ENCODE data around the gene KREMEN1.

DNA sequence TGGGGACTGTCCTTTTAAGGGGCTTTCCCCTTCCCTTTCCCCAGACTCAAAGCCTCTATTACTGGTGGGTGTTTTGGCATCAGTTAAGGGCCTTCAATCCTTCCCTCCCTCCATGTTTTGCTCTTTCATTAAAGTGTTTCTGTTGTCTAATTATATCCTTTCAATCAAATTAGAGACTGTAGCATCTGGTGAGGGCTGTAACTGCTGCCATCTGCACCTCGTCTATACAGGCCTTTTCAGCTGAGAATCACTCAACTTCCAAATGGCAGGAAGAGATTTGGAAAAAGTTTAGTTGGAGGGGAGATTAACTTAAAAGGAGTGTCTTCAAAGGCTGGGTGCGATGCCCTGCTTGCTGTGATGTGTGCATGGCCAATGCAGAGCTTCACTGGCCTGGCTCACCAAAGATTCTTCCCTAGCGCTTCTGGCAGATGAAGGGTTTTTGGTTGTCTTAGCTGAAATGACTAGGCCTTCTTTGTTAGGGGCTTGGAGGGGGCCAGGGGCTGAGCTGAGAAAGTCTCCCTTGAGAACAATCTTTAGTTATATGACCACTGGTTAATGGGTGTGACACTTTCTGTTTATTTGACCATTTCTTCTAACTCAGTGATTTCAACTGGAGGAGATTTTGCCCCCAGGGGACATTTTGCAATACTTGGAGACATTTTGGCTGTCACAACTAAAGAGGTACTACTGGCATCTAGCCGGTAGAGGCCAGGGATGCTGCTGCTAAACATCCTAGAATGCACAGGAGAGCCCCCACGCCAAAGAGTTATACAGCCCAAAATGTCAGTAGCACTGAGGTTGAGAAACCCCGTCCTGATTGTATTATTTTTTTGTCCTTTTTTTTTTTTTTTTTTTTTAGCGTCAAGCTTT lies 7.5 kb downstream of the KREMEN1 start:
- no peak for TF ChIP-seq GATA3 (IDR thresholded peaks at IDR 0.05; ENCODE audit: low read depth, low read length)
- no peak for TF ChIP-seq GATA2 (IDR thresholded peaks at IDR 0.05; ENCODE audit: low read depth, low read length)

Measured in SH-SY5Y (cell line).